GM12801 (cell line): Measurements from ENCODE around the gene ZBTB8OS.

Experiments
- CTCF ChIP-seq: IDR thresholded peaks from one replicate; pipeline ENCODE4 v1.5.1; 2011; ENCODE audit warnings: control low read depth; ENCODE audit not compliant: insufficient read length; ENCODE audit errors: extremely low read depth

ZBTB8OS gene

GRCh38 chr1:32683397-32683796 is 33.0 kb upstream of the ZBTB8OS start:
- TF ChIP-seq CTCF = no peak

GRCh38 chr1:32681999-32682398 is 31.6 kb upstream of the ZBTB8OS start:
- no peak for TF ChIP-seq CTCF

- TF ChIP-seq CTCF = no peak
These were observed 31.2 kb upstream of the ZBTB8OS start for GRCh38 chr1:32681509-32681908.

GRCh38 chr1:32680642-32681041 is 30.3 kb upstream of the ZBTB8OS start:
- TF ChIP-seq CTCF = no peak

GRCh38 chr1:32676945-32677344 is 26.6 kb upstream of the ZBTB8OS start:
- no peak for TF ChIP-seq CTCF

GRCh38 chr1:32666901-32667566 is 16.7 kb upstream of the ZBTB8OS start:
- no peak for TF ChIP-seq CTCF

GRCh38 chr1:32665915-32666314 is 15.6 kb upstream of the ZBTB8OS start:
- TF ChIP-seq CTCF = no peak
